Activated CD8-positive, alpha-beta T cell treated with anti-CD3 and anti-CD28 coated beads, Interleukin-2, amount 10 ng/mL, durations not matched to agents 7 days and 5 days (primary cell): Measurements from ENCODE around the gene GPR152. TPM values are rescaled to one million over a fixed set of nuclear protein-coding genes. Genes with fewer than 3 reads are reported as not detected.
A peak's percentile ranks its signal among the peaks of the same experiment; 100 is the strongest.

Experiments
- ATAC-seq: fragments of 150-1000 bp; cut with Tn5 transposase; one replicate; pipeline ENCODE4 v1.10.0; 2021; ENCODE audit warnings: moderate library complexity
- CTCF ChIA-PET: fragments of 350-600 bp; sonication (Branson Sonifier 250); formaldehyde crosslinking; loops from one replicate; lab custom pipeline; 2021; ENCODE audit warnings: antibody characterized with exemption; lab: Charles Lee
- POLR2A ChIA-PET: fragments of 350-600 bp; sonication (Branson Sonifier 250); formaldehyde crosslinking; loops from one replicate; lab custom pipeline; 2021; ENCODE audit warnings: antibody characterized with exemption; lab: Charles Lee
- DNase-seq: peaks from one replicate; pipeline ENCODE4 v3.0.0-alpha.2; 2020
- H3K27ac Mint-ChIP-seq: one replicate; pipeline ENCODE4 v1.8.0; 2021; ENCODE audit warnings: mild to moderate bottlenecking, mixed read lengths
- H3K27me3 Mint-ChIP-seq: one replicate; pipeline ENCODE4 v1.8.0; 2021; ENCODE audit warnings: low read depth, mixed read lengths
- H3K36me3 Mint-ChIP-seq: one replicate; pipeline ENCODE4 v1.8.0; 2021; ENCODE audit warnings: low read depth, mixed read lengths
- H3K4me1 Mint-ChIP-seq: one replicate; pipeline ENCODE4 v1.8.0; 2021; ENCODE audit warnings: low read depth, mixed read lengths
- H3K4me3 Mint-ChIP-seq: one replicate; pipeline ENCODE4 v1.8.0; 2021; ENCODE audit warnings: mild to moderate bottlenecking, mixed read lengths
- H3K9me3 Mint-ChIP-seq: one replicate; pipeline ENCODE4 v1.8.0; 2022; ENCODE audit warnings: mixed read lengths; ENCODE audit not compliant: insufficient read depth
- total RNA-seq, 2 experiments: library from RNA; stranded (reverse); gene quantifications; one replicate each; pipeline ENCODE4 v1.2.3, GENCODE V29; 2021

The GPR152 gene
- total RNA-seq, 2 experiments from 2014 or later = not detected

- CTCF ChIA-PET = interaction anchor here (0.7 to 2.9 kb wide), 17 partner anchors 8 to 85 kb away, joined by 3 to 20 read pairs (median 6); partner anchors contain the start of genes AIP, CDK2AP2, PITPNM1 and PPP1CA
- peak overlapping the region; percentile 84 for H3K4me3 Mint-ChIP-seq
- H3K4me1 Mint-ChIP-seq = peaks cover 62% of the 10 kb centered on the region
- ATAC-seq (peak; percentile 38), DNase-seq (peak; percentile 88)
- no peaks in the 10 kb centered on the region for H3K9me3 Mint-ChIP-seq
- no peaks in the 10 kb centered on the region for H3K27me3 Mint-ChIP-seq
- H3K27ac Mint-ChIP-seq = peak overlapping the region; percentile 96
- POLR2A ChIA-PET = interaction anchor here (0.6 to 8.9 kb wide), 25 partner anchors 8 to 377 kb away, joined by 3 to 109 read pairs (median 9); partner anchors contain the start of genes AIP, CABP4, CDK2AP2 and GPR152
- H3K36me3 Mint-ChIP-seq = peaks cover 79% of the 10 kb centered on the region
These were observed 16.0 kb downstream of the GPR152 start for GRCh38 chr11:67436459-67437081.

DNA sequence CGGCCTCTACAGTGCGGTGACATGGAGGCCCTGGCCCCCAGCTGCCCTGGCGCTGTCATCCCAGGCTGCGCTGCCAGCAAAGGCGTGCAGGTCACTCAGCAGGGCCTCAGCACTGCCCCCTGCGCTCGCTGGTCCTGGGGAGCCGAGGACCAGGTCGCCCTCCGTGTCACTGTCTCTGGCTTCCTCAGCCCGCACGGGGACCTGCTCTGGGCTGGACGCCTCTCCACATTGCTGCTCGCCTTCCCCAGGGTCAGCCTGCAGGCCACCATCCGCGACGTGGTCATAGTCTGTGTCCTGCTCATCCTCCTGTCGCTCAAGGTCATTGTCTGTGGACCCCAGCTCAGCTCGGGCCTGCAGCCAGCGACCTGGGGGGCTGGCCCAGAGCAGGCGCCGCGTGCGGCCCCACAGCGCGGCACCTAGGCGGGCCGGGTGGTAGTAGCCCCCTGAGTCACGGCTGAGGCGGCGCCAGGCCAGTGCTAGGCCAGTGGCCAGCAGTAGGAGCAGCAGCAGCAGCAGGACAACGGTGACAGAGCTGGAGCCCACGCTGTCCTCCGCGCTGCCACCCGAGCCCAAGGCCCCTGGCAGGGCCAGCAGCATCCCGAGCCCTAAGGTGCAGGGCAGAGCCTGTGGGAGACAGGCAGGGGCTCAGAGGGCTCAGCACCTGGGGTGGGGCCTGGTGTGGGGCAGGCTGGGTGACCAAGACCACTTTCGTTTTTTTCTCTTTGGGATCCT lies 16.6 kb downstream of the GPR152 start:
- ATAC-seq (peak; percentile 2), DNase-seq (no peak)
- H3K9me3 Mint-ChIP-seq = no peaks in the 10 kb centered on the region
- peak overlapping the region; percentile 96 for H3K27ac Mint-ChIP-seq
- ChIA-PET POLR2A (interaction anchor here (0.9 to 8.9 kb wide), 16 partner anchors 7 to 68 kb away, joined by 3 to 109 read pairs (median 22); partner anchors contain the start of genes AIP, GPR152, PPP1CA and RAD9A), CTCF (interaction anchor here (1.7 to 2.6 kb wide), 6 partner anchors 17 to 80 kb away, joined by 6 to 20 read pairs (median 7); partner anchors contain the start of genes PITPNM1, PPP1CA and TBC1D10C)
- H3K36me3 Mint-ChIP-seq = peaks cover 82% of the 10 kb centered on the region
- H3K27me3 Mint-ChIP-seq = no peaks in the 10 kb centered on the region
- peak overlapping the region; percentile 84 for H3K4me3 Mint-ChIP-seq
- peaks cover 56% of the 10 kb centered on the region for H3K4me1 Mint-ChIP-seq

DNA sequence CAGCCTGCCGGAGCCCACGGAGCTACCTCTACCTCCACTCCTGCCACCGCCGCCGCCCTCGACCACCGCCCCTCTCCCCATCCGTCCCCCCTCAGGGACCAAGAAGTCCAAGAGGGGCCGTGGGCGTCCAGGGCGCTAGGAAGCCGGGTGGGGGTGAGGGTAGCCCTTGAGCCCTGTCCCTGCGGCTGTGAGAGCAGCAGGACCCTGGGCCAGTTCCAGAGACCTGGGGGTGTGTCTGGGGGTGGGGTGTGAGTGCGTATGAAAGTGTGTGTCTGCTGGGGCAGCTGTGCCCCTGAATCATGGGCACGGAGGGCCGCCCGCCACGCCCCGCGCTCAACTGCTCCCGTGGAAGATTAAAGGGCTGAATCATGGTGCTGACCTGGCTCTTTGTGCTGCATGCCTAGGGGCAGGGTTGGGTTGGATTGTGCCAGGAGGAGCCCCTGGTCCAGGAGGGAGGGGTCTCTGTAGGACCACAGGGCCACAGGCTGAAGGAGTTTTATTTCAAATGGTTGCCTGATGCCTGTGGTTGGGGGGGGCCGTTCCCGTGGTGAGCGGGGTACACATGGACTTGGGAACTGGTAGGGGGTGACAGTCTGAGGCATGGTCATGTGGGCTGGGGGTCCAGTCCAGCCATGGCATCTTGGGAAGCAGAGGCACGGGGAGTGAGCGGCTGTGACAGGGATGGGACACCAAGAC lies 17.4 kb downstream of the GPR152 start:
- ATAC-seq = no peak
- no peaks in the 10 kb centered on the region for H3K27me3 Mint-ChIP-seq
- peaks cover 54% of the 10 kb centered on the region for H3K4me1 Mint-ChIP-seq
- DNase-seq = peak; percentile 56
- H3K27ac Mint-ChIP-seq = peak overlapping the region; percentile 96
- H3K36me3 Mint-ChIP-seq = peaks cover 82% of the 10 kb centered on the region
- H3K9me3 Mint-ChIP-seq = no peaks in the 10 kb centered on the region
- H3K4me3 Mint-ChIP-seq = peak overlapping the region; percentile 84
- ChIA-PET POLR2A (interaction anchor here (0.7 to 8.9 kb wide), 7 partner anchors 10 to 50 kb away, joined by 3 to 109 read pairs (median 5); partner anchors contain the start of genes AIP, PPP1CA, TBC1D10C and TMEM134), CTCF (interaction anchor here (1.0 kb wide), 1 partner anchor 71 kb away, joined by 3 read pairs; no protein-coding TSS in a partner anchor)

DNA sequence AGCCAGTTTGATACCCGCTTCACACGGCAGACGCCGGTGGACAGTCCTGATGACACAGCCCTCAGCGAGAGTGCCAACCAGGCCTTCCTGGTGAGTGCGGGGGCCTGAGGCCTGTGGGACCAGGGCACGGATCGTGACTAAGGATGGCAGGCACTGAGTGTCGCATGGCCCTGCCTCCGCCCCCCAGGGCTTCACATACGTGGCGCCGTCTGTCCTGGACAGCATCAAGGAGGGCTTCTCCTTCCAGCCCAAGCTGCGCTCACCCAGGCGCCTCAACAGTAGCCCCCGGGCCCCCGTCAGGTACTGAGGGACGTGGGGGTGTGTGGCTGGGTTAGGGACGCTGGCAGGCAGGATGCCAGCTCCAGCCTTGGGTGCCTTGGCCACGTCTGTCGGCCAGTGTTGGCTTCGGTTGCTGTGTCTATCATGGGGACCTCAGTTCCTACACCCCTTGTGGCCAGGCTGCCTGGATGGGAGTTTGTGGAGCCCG lies 18.1 kb downstream of the GPR152 start:
- no peaks in the 10 kb centered on the region for H3K27me3 Mint-ChIP-seq
- peaks cover 78% of the 10 kb centered on the region for H3K36me3 Mint-ChIP-seq
- ATAC-seq = no peak
- H3K4me3 Mint-ChIP-seq = peak overlapping the region; percentile 84
- H3K9me3 Mint-ChIP-seq = no peaks in the 10 kb centered on the region
- peaks cover 52% of the 10 kb centered on the region for H3K4me1 Mint-ChIP-seq
- no peak for DNase-seq
- peak overlapping the region; percentile 96 for H3K27ac Mint-ChIP-seq
- POLR2A ChIA-PET = interaction anchor here (0.7 to 8.9 kb wide), 7 partner anchors 9 to 49 kb away, joined by 3 to 109 read pairs (median 3); partner anchors contain the start of genes PPP1CA, TBC1D10C and TMEM134
- CTCF ChIA-PET = interaction anchor here (1.0 kb wide), 1 partner anchor 72 kb away, joined by 3 read pairs; no protein-coding TSS in a partner anchor

DNA sequence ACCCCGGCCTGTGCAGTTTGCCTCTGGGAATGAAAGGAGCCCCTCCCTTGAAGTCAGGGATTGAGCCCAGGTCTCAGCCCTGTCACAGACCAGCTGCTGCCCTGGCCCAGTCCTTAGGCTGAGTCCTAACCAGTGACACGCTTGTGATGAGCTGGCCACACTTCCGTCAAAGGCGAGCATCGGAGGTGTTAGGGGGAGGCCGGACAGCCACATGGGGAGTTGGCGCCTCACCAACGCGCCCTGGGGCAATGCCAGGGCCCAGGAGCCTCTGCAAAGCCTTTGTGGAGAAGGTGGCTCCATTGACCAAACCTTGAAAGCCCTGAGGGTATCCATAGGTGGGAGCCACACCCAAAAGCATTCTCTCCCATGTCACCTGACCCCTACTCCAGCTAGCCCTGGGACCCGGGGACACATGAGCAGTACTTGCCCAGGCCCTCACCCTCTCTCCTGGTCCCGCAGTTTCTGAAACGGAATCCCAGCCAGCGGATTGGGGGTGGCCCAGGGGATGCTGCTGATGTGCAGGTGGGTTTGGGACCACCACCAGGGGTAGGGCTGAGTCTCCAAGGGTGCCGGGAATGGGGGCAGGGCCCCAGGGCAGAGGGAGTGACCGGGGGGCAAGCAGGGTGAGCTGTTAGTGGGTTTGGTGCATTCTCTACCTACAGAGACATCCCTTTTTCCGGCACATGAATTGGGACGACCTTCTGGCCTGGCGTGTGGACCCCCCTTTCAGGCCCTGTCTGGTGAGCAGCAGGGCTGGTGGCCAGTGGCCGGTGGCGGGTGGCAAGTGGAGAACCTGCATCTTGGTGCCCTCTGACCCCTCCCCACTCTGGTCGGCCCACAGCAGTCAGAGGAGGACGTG lies 18.8 kb downstream of the GPR152 start:
- ATAC-seq = no peak
- no peak for DNase-seq
- H3K36me3 Mint-ChIP-seq = peaks cover 71% of the 10 kb centered on the region
- peak overlapping the region; percentile 96 for H3K27ac Mint-ChIP-seq
- H3K9me3 Mint-ChIP-seq = no peaks in the 10 kb centered on the region
- ChIA-PET CTCF (interaction anchor here (1.0 kb wide), 1 partner anchor 73 kb away, joined by 3 read pairs; no protein-coding TSS in a partner anchor), POLR2A (interaction anchor here (0.7 to 8.9 kb wide), 11 partner anchors 8 to 59 kb away, joined by 3 to 109 read pairs (median 4); partner anchors contain the start of genes PPP1CA, TBC1D10C and TMEM134)
- no peaks in the 10 kb centered on the region for H3K27me3 Mint-ChIP-seq
- peak overlapping the region; percentile 84 for H3K4me3 Mint-ChIP-seq
- peaks cover 51% of the 10 kb centered on the region for H3K4me1 Mint-ChIP-seq

DNA sequence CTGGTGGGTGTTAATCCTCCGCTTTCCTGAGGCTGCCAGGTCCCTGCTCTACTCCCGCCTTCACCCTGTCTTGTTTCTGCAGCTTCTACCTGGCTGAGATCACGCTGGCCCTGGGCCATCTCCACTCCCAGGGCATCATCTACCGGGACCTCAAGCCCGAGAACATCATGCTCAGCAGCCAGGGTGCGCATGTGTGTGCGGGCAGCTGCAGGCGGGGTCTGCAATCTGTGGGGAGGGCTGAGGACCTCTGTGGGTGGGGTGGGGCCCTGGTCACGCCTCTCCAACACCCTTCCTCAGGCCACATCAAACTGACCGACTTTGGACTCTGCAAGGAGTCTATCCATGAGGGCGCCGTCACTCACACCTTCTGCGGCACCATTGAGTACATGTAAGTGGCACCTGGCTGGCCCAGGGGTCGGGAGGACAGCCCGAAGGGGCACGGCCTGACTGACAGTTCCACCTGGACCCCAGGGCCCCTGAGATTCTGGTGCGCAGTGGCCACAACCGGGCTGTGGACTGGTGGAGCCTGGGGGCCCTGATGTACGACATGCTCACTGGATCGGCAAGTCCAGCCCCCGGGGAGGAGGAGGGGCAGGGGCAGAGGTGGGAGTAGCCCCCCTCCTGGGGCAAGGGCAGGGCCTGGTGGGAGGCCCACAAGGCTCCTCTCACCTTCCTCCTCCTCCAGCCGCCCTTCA lies 19.7 kb downstream of the GPR152 start:
- no peaks in the 10 kb centered on the region for H3K9me3 Mint-ChIP-seq

DNA sequence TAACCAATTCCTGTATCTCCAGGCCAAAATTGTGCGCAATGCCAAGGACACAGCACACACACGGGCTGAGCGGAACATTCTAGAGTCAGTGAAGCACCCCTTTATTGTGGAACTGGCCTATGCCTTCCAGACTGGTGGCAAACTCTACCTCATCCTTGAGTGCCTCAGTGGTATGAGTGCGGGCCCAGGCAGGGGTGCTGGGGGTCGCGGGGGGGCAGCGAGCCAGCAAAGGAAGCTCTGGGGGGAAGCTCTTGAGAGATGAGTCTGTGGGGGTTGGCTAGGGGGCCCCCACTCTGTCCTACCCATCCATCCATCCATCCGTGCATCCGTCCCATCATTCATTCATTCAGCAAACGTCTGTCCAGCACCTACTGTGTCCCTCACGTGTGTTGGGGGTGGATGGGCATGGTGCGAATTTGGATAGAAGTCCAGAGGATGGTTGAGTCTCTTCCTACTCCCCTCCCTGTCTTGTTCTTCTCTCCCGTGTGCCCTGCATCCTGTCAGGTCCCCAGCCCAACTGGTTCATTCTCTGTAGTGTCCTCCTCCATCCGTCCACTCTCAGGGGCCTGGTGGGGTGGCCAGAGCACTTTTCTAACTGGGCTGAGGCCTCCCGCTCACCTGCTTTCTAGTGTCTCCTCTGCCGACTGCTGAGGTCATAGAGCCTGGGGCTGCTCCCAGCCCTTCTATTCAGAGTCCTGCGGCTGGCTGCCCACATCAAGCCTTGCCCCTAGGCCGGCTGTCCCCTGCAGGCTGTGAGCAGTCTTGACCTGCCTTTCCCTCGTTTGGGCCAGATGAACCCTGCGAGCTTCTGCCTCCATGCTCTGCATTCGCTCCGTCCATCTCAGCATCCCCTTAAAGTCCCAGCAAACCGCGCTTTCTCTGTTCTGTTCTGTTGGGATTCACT lies 20.9 kb downstream of the GPR152 start:
- DNase-seq = no peak
- CTCF ChIA-PET = interaction anchor here (1.1 kb wide), 1 partner anchor 76 kb away, joined by 3 read pairs; the partner anchor contains the start of gene CDK2AP2
- Mint-ChIP-seq H3K4me3 (peak overlapping the region; percentile 1), H3K27ac (peak overlapping the region; percentile 96), H3K9me3 (no peaks in the 10 kb centered on the region), H3K27me3 (no peaks in the 10 kb centered on the region), H3K36me3 (peaks cover 55% of the 10 kb centered on the region), H3K4me1 (peaks cover 63% of the 10 kb centered on the region)
- POLR2A ChIA-PET = interaction anchor here (0.6 to 8.9 kb wide), 7 partner anchors 13 to 129 kb away, joined by 3 to 76 read pairs (median 5); partner anchors contain the start of genes PPP1CA and TBC1D10C
- ATAC-seq = no peak

More for the DNA sequence above, 19.7 kb downstream of the GPR152 start:
- H3K36me3 Mint-ChIP-seq = peaks cover 66% of the 10 kb centered on the region
- ATAC-seq (no peak), DNase-seq (no peak)
- no peaks in the 10 kb centered on the region for H3K27me3 Mint-ChIP-seq
- ChIA-PET POLR2A (interaction anchor here (0.6 to 8.9 kb wide), 9 partner anchors 9 to 130 kb away, joined by 3 to 76 read pairs (median 3); partner anchors contain the start of gene PPP1CA), CTCF (no interaction called here)
- peak overlapping the region; percentile 84 for H3K4me3 Mint-ChIP-seq
- H3K27ac Mint-ChIP-seq = peak overlapping the region; percentile 96
- H3K4me1 Mint-ChIP-seq = peaks cover 55% of the 10 kb centered on the region

DNA sequence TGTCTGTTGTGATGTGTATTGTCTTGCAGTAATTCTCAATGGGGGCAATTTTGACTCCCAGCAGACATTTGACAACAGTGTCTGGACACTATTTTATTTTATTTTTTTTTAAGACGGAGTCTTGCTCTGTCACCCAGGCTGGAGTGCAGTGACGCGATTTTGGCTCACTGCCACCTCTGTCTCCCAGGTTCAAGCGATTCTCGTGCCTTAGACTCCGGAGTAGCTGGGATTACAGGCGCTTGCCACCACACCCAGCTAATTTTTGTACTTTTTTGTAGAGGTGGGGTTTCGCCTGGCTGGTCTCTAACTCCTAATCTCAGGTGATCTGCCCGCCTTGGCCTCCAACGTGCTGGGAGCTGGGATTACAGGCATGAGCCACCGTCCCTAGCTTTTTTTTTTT lies 22.8 kb downstream of the GPR152 start:
- H3K27ac Mint-ChIP-seq = peak overlapping the region; percentile 95

More for the DNA sequence above, 22.8 kb downstream of the GPR152 start:
- H3K36me3 Mint-ChIP-seq = peaks cover 40% of the 10 kb centered on the region
- CTCF ChIA-PET = interaction anchor here (1.0 to 2.3 kb wide), 2 partner anchors 8 to 76 kb away, joined by 3 to 6 read pairs; partner anchors contain the start of genes PITPNM1 and PTPRCAP
- ATAC-seq (no peak), DNase-seq (no peak)
- POLR2A ChIA-PET = interaction anchor here (0.7 to 7.9 kb wide), 4 partner anchors 8 to 132 kb away, joined by 3 to 48 read pairs (median 24); partner anchors contain the start of genes PPP1CA, PTPRCAP and TBC1D10C
- no peaks in the 10 kb centered on the region for H3K27me3 Mint-ChIP-seq
- H3K4me3 Mint-ChIP-seq = peak overlapping the region; percentile 98
- H3K4me1 Mint-ChIP-seq = peaks cover 71% of the 10 kb centered on the region
- H3K9me3 Mint-ChIP-seq = no peaks in the 10 kb centered on the region
